ENCODE data around the gene CDK10.
"Not testable (repeated sequence)": the region's sequence is repeated elsewhere in the genome, so short reads cannot be mapped to it uniquely, and the experiment has no call there.

The CDK10 gene

DNA sequence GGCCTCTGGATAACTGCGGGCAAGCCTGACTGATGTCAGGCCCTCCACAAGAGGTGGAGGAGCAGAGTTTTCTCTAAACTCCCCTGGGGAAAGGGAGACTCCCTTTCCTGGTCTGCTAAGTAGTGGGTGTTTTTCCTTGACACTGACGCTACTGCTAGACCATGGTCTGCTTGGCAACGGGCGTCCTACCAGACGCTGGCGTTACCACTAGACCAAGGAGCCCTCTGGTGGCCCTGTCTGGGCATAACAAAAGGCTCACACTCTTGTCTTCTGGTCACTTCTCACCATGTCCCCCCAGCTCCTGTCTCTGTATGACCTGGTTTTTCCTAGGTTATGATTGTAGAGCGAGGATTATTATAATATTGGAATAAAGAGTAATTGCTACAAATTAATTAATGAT lies 19.5 kb upstream of the CDK10 start:
- in situ Hi-C loops (cut with HindIII; ENCODE audit: low sequenced_read_pairs), result not testable (repeated sequence)

DNA sequence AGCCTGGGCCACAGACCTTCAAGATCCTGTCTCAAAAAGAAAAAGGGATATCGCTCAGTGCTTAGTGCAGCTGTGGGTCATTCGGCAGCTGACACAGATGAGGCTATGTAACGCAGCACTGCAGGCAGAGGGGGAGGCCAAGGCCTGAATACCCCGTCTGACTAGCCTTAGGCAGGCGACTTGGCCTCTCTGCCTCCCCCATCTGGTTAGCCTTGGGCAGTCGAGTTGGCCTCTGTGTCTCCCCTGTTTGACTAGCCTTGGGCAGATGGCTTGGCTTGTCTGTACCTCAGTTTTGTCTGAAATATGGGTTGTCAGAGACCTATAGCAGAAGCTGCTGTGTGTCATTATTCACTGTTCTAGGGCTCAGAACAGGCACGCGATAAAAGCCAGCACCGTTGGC lies 18.9 kb upstream of the CDK10 start:
- in situ Hi-C loops (cut with HindIII; ENCODE audit: low sequenced_read_pairs), result no loop called here

DNA sequence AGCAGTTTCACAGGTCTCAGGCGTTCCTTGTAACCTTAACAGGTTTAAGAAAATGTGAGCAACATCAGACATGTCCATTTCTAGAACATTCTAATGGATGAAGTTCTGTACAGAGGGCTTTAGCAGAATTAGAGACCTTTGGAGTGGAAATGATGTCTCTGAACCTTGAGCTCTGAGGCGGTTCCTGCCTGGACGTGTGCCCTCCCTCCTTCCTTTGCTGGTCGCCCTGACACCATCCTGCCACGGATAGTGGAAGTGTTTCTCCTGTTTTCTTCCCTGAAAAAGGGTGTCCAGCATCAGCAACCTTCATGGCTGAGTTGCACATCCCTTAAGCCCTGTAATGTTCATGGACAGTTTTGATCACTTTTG lies 17.7 kb upstream of the CDK10 start:
- in situ Hi-C loops (cut with HindIII; ENCODE audit: low sequenced_read_pairs), result no loop called here

DNA sequence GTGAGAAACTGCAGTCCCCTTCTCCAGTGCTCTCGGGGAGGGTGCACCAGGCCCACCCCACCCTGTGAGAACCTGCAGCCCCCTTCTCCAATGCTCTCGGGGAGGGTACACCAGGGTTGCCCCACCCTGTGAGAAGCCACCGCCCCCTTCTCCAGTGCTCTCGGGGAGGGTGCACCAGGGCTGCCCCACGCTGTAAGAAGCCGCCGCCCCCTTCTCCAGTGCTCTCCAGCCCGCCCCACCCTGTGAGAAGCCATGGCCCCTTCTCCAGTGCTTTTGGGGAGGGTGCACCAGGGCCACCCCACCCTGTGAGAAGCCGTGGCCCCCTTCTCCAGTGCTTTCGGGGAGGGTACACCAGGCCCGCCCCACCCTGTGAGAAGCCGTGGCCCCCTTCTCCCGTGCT lies 16.7 kb upstream of the CDK10 start:
- in situ Hi-C loops (cut with HindIII; ENCODE audit: low sequenced_read_pairs), result no loop called here

DNA sequence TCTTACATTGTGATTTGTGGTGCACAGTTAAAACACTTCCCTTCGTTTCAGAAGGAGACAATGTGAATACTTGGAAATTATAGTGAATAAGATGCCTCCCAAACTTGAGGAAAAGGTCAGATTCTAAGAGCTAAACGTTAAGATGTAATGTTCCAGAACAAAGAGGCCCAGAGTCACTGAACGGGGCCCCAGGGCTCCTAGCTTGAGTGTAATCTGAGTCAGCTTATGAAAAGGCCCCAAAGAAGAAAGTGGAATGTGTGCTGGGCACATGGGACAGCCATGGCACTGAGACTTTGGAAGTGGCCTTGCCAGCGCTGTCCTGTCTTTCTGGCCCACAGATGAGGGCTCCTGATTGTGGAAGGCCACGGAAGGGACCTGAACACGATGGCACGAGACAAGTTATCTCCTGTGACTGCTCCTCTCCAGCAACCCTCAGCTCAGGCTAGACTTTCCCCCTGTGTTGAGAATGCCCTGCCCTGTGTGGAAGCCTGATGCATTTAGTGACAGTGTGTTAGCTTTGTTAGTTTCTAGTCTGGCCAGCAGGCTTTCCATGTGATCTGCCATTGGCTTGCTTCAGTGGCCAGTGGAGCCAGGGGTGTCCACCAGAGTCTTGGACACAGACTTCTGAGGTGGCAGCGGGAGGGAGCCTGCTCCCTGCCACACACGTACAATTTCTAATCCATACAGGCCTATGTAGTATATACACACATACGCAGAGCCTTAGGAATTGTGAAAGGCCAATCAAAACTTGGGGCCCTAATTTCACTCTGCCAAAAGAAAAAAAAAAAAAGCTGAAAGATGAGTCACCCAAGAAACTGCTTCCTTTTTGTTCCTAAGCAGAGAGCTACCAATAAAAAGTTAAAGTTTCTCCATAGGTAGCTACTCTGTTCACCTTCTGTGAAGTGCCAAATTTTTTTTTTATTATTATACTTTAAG lies 15.7 kb upstream of the CDK10 start:
- in situ Hi-C loops (cut with HindIII; ENCODE audit: low sequenced_read_pairs), result no loop called here

DNA sequence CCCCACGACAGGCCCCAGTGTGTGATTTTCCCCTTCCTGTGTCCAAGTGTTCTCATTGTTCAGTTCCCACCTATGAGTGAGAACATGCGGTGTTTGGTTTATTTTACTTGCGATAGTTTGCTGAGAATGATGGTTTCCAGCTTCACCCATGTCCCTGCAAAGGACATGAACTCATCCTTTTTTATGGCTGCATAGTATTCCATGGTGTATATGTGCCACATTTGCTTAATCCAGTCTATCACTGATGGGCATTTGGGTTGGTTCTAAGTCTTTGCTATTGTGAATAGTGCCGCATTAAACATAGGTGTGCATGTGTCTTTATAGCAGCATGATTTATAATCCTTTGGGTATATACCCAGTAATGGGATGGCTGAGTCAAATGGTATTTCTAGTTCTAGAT lies 14.9 kb upstream of the CDK10 start:
- in situ Hi-C loops (cut with HindIII; ENCODE audit: low sequenced_read_pairs), result not testable (repeated sequence)

DNA sequence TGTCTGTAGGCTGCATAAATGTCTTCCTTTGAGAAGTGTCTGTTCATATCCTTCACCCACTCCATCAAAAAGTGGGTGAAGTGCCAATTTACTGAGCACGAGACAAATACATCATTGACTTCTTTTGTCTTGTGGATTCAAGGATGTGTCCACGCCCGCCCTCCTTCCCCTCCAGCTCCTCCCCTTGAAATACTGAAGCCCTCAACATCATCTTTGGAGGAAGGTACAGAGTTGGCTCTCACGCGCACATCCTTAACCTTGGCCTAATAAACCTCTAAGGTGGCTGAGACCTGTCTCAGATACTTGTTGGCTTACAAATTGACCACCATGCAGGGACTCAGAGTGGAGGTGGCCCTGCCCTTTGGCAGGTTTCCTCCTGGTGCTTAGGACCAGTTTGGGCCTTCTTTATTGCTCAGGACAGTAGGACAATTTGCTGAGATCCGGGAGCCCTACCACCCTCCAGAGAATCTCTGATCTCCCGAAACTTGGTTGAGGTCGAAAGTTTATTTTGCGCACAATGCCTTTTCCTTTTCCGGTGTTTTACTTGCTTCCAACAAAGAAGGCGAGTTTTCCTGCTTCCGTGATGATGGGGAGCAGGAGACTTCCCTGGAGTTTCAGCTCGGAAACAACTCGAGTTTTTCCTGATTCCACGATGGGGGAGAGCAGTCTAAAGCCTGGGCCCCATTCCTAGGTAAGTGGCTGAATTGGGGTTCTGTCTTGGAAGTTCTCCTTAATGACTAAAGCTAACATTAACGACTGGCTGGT lies 14.1 kb upstream of the CDK10 start:
- in situ Hi-C loops (cut with HindIII; ENCODE audit: low sequenced_read_pairs), result no loop called here

DNA sequence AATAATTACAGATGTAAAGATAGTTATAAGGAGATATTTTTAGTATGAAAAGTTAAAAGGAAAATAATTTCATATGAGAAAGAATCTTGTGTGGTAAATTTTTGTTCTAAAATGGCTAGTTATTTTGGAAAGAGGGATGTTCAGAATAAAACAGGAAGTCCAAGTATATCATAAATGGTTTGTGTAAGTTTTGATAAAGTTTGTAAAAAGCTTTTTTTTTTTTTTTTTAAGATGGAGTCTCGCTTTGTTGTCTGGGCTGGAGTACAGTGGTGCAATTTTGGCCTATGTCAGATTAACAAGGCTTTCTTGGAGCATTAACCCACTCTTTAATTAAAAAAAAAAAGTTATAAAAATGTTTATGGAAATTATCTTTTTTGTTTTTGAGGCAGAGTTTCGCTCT lies 8.2 kb upstream of the CDK10 start:
- in situ Hi-C loops (cut with HindIII; ENCODE audit: low sequenced_read_pairs), result no loop called here

DNA sequence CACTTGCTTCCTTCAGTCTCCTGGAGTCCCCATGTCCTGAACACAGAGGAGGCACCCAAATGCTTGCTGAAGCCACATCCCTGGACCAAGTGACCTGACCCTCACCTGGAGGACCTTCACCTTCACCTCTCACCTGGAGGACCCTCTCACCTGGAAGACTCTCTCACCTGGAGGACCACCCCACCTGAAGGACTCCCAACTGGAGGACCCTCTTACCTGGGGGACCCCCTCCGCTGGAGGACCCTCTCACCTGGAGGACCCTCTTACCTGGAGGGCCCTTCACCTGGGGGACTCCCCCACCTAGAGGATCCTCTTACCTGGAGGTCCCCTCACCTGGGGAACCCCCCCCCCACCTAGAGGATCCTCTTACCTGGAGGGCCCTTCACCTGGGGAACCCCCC lies 573 bp upstream of the CDK10 start:
- in situ Hi-C loops (cut with HindIII; ENCODE audit: low sequenced_read_pairs), result loop anchor here (5.0 kb wide), 2 partner anchors 46 to 179 kb away; partner anchors contain the start of gene SPG7

DNA sequence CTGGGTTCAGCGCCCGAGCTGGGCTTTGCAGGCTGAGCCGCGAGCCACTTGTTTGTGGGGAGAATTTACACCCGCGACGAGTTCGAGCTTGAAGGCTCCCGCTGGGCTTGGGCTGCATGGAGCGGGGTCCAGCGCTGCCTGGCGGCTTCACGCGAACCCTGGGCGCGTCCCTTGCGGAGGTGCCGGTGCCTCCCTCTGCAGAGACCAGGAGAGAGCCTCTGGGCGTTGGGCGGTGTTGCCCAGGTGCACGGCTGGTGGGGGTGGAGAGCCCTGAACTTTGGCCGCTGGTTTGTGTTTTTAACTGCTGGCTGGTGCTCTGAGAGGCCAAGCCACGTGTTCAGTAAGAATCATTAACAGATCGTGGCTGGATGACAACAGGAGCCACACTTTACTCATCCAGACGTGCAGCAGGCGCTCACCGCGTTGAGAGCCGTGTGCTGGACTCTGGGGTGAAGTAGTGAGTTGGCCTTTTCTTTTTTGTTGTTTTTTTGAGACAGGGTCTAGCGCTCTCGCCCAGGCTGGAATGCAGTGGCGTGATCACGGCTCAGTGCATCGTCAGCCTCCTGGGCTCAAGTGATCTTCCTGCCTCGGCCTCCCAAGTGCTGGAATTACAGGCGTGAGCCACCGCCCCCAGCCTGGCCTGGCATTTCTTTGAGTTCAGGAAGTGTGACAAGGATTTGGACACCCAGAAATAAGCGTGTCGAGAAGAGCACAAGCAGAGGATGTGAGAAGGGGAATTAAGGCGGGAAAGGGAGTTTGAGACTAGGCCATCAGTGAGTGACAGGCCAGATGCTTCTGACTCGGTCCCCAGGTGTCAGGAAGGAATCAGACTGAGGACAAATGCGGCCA lies 827 bp downstream of the CDK10 start:
- in situ Hi-C loops (cut with HindIII; ENCODE audit: low sequenced_read_pairs), result loop anchor here (5.0 kb wide), 2 partner anchors 45 to 180 kb away; partner anchors contain the start of gene SPG7

DNA sequence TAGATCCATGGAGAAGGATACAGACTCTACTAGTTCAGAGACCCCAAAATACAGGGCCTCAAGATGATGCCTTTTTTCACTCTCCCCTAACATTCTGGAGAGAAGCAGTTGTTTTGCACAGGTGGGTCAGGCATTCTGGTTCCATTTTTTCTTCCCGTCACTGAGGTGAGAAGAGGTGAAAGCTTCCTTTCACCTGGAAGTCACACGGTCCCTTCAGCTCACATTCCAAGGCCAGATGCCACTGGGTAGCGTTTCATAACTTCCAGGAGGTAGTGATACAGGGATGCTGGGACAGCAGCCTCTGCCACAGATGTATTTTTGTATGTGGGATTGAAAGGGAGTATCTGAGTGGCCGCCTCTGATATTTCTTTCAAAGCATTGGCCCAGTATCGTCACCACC lies 1.9 kb downstream of the CDK10 start:
- in situ Hi-C loops (cut with HindIII; ENCODE audit: low sequenced_read_pairs), result loop anchor here (5.0 kb wide), 2 partner anchors 44 to 181 kb away; partner anchors contain the start of gene SPG7

DNA sequence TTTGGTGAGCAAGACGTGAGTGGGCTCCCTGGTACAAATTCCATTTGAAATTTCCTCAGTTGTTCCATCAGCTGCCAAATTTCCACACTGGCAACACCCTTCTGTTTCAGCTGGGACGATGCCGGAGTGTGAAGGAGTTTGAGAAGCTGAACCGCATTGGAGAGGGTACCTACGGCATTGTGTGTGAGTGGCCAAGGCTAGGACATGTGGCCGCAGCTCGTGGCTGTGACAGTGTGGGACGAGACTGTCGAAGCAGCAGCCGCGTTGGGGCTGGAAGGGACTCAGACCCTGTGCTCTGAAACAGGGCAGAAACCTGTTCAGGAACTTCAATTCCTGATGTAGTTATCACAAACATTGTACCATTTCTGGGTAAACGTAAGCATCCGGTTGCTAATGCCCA lies 2.7 kb downstream of the CDK10 start:
- in situ Hi-C loops (cut with HindIII; ENCODE audit: low sequenced_read_pairs), result loop anchor here (5.0 kb wide), 2 partner anchors 43 to 182 kb away; partner anchors contain the start of gene SPG7

DNA sequence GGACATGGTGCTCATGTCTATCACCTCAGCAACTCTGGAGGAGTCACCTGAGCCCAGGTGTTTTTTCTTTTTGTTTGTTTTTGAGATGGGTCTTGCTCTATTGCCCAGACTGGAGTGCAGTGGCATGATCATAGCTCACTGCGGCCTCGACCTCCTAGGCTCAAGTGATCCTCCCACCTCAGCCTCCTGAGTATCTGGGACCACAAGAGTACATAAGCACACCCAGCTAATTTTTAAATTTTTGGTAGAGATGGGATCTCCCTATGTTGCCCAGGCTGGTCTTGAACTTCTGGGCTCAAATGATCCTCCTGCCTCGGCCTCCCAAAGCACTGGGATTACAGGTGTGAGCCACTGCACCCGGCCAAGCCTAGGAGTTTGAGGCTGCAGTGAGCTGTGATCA lies 3.1 kb downstream of the CDK10 start:
- in situ Hi-C loops (cut with HindIII; ENCODE audit: low sequenced_read_pairs), result loop anchor here (5.0 kb wide), 2 partner anchors 43 to 182 kb away; partner anchors contain the start of gene SPG7

DNA sequence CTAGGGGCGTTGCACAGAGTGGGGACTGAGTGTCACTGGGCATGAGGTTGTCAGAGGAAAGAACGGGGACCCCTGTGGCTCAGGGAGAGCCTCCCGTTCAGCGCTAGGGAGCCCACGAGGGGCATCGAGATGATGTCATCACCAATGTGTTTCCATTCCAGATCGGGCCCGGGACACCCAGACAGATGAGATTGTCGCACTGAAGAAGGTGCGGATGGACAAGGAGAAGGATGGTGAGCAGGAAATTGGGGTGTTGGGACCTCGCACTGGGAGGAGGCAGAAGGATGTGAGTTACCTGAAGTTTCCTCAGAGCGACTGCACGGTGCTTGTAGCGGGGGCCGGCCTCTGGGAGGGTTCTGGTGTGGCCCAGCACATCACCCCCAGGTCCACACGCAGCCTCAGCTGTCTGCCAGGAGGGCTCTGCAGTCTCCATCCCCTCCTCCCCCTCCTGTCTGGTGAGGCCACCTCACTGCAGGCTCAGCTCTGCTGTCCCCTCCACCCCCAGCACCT lies 4.0 kb downstream of the CDK10 start:
- in situ Hi-C loops (cut with HindIII; ENCODE audit: low sequenced_read_pairs), result no loop called here

DNA sequence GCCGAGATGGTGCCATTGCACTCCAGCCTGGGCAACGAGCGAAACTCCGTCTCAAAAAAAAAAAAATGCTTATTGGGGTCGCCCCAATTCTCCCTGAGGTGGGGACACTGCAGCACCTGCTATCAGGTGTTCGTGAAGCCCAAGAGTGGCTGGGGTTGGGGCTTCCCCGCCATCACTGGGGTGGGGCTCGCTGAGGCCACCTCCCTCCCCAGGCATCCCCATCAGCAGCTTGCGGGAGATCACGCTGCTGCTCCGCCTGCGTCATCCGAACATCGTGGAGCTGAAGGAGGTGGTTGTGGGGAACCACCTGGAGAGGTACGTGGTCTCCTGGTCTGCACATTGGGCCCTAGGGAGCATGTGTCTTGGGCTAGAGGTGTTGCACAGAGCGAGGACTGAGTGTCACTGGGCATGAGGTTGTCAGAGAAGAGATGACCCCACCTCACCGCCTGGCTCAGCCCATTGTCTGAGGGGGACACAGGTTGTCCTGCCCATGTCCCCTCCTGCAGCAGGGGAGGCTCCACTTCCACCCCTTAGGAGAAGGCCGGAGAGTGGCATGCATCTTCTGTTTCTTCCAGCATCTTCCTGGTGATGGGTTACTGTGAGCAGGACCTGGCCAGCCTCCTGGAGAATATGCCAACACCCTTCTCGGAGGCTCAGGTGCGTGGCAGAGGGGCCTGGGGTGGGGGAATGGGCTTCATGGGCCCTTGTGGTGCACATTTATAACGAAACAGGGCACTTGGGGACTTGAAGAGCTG lies 4.9 kb downstream of the CDK10 start:
- in situ Hi-C loops (cut with HindIII; ENCODE audit: low sequenced_read_pairs), result no loop called here

DNA sequence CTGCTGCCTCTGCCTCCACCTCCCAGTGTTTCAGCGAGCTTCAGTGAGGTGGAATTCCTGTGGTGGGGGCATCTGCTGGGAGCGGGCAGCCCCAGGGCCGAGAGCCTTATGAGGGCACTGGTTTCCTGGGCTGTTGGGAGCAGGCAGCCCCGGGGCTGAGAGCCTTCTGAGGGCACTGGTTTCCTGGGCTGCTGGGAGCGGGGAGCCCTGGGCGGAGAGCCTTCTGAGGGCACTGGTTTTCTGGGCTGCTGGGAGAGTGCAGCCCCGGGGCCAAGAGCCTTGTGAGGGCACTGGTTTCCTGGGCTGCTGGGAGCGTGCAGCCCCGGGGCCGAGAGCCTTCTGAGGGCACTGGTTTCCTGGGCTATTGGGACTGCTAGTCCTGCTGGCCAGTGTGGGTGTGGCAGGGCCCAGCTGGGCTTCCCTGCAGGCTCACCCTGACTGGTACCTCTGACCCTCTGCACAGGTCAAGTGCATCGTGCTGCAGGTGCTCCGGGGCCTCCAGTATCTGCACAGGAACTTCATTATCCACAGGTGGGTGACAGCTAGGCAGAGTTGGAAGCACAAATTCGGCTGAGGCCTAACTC lies 5.6 kb downstream of the CDK10 start:
- in situ Hi-C loops (cut with HindIII; ENCODE audit: low sequenced_read_pairs), result no loop called here

DNA sequence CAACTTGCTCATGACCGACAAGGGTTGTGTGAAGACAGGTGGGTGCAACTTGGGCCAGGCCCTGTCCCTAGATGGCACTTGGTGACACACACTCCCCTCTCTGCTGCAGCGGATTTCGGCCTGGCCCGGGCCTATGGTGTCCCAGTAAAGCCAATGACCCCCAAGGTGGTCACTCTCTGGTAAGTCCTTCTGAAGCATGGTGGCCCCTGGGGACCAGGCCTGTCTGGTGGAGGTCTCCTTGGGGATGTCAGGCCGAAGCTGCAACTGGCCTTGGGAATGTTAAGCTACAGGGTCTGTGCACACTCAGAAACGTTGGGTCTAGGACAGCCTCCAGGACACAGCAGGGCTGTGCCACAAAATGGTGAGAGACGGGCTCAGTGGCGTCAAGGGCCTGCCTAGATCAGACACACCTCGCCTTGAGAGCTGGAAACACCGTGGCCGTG lies 6.8 kb downstream of the CDK10 start:
- in situ Hi-C loops (cut with HindIII; ENCODE audit: low sequenced_read_pairs), result no loop called here

DNA sequence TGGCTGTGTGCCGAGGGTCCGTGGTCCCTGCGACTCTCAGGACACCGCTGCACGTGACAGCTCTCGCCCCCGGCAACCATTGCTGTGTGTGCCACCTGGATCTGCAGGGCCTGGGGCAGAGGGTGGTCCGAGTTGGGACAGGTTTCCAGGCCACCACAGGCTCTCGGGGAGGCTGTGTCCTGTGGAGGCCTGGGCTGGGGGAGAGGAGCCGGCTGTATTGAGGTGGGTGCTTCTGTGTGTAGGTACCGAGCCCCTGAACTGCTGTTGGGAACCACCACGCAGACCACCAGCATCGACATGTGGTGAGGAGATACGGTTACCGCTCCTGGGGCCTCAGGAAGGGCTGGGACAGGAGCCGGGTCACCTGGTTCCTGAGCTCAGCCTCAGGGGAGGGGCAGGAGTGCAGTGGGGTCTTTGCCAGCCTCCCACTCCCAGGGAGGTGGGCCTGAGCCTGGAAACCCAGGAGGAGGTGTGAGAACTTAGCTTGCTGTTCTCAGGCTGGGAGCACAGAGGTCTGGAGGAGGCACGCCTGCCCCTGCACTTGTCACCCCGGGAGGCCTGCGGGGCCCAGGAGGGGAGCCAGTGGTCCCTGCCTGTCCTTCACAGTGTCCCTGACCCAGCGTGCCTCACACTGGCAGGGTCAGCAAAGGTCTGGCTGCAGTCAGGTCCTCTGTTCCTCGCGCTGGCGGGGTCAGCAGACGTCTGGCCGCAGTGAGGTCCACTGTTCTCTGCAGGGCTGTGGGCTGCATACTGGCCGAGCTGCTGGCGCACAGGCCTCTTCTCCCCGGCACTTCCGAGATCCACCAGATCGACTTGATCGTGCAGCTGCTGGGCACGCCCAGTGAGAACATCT lies 7.7 kb downstream of the CDK10 start:
- in situ Hi-C loops (cut with HindIII; ENCODE audit: low sequenced_read_pairs), result no loop called here

DNA sequence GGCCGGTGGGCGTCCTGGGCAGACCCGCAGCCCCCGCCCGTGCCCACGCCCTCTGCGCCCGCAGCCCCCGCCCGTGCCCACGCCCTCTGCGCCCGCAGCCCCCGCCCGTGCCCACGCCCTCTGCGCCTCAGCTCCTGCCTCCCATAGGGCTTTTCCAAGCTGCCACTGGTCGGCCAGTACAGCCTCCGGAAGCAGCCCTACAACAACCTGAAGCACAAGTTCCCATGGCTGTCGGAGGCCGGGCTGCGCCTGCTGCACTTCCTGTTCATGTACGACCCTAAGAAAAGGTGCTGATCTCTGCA lies 8.2 kb downstream of the CDK10 start:
- in situ Hi-C loops (cut with HindIII; ENCODE audit: low sequenced_read_pairs), result not testable (repeated sequence)
